OCI-LY7 (cell line): ENCODE results near the gene KREMEN1.

Source experiments
- EZH2phosphoT487 ChIP-seq: fragments of 200-600 bp; sonication (generic); IDR thresholded peaks from 2 replicates; pipeline ENCODE4 v1.6.1; 2018; ENCODE audit warnings: low read depth, borderline replicate concordance, mild to moderate bottlenecking, mixed run types, antibody characterized with exemption, low read length, moderate library complexity, mixed read lengths
- TF ChIP-seq, protein P1 (sequence below): fragments of 200-600 bp; sonication (generic); conservative IDR thresholded peaks from 2 replicates; pipeline ENCODE4 v1.5.1; 2014; ENCODE audit warnings: mild to moderate bottlenecking, antibody characterized with exemption, low read length, moderate library complexity, mixed read lengths

DNA sequence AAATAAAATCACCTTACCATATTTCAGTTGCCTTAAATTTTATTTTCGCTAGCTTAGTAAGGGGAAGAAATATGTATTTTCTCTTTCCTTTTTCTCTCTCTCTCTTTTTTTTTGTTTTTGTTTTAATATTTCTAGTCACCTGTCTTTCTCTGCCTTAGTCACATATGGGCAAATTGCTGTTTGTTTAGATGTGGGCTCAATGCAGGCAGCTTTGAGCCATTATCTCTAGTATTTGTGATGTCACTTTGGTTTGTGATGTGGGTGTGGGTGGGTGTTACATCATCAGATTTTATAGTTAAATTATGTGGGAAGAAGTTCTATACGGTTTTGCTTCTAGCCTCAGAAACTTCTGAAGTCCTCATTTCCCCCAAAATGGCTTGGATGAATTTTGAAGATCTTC is 11.1 kb upstream of the KREMEN1 start, which contains the start of gene C22orf31:
- TF ChIP-seq EZH2phosphoT487: no peak
- TF ChIP-seq, protein P1, sequence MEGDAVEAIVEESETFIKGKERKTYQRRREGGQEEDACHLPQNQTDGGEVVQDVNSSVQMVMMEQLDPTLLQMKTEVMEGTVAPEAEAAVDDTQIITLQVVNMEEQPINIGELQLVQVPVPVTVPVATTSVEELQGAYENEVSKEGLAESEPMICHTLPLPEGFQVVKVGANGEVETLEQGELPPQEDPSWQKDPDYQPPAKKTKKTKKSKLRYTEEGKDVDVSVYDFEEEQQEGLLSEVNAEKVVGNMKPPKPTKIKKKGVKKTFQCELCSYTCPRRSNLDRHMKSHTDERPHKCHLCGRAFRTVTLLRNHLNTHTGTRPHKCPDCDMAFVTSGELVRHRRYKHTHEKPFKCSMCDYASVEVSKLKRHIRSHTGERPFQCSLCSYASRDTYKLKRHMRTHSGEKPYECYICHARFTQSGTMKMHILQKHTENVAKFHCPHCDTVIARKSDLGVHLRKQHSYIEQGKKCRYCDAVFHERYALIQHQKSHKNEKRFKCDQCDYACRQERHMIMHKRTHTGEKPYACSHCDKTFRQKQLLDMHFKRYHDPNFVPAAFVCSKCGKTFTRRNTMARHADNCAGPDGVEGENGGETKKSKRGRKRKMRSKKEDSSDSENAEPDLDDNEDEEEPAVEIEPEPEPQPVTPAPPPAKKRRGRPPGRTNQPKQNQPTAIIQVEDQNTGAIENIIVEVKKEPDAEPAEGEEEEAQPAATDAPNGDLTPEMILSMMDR: no peak
